ENCODE data around the gene TMEM9.

GRCh38 chr1:201198598-201198997 lies 44.3 kb upstream of the TMEM9 start:
- TF ChIP-seq CTCF (IDR thresholded peaks at IDR 0.05; ENCODE audit: poor library complexity) (no peak), EZH2phosphoT487 (IDR thresholded peaks at IDR 0.05; ENCODE audit: low read depth, severe bottlenecking, unreplicated experiment) (no peak), EZH2 (IDR thresholded peaks at IDR 0.05; ENCODE audit: borderline replicate concordance) (no peak)
